Panc1 (cell line): ENCODE results near the gene TSPOAP1. TPM values are rescaled to one million over a fixed set of nuclear protein-coding genes. Genes with fewer than 3 reads are reported as not detected.

Source experiments
- ATAC-seq: fragments of 200-7000 bp; cut with Tn5 transposase; 2 replicates; pipeline ENCODE4 v1.9.1; 2020; ENCODE audit warnings: mild to moderate bottlenecking, moderate library complexity
- BruUV-seq: library from RNA; stranded (reverse); fragments of 400-500 nt; replicated peaks from 2 replicates; lab custom pipeline; 2021; lab: Mats Ljungman, UMichigan
- CTCF ChIA-PET: fragments of 300-600 bp; sonication (Branson Sonifier 250); formaldehyde crosslinking; loops from one replicate; lab custom pipeline; 2022; ENCODE audit warnings: antibody characterized with exemption; lab: Charles Lee
- POLR2A ChIA-PET: fragments of 300-600 bp; sonication (Branson Sonifier 250); formaldehyde crosslinking; loops from one replicate; lab custom pipeline; 2022; ENCODE audit warnings: antibody characterized with exemption; lab: Charles Lee
- DNase-seq: peaks from one replicate; pipeline ENCODE4 v3.0.0-alpha.2; 2010; ENCODE audit warnings: low read depth, low spot score
- H3K27ac ChIP-seq: 2 replicates; pipeline ENCODE4 v1.5.1; 2011; ENCODE audit warnings: mild to moderate bottlenecking, low read length, inconsistent platforms
- H3K27me3 ChIP-seq: fragments of 200-500 bp; sonication (Bioruptor generic); 2 replicates; pipeline ENCODE4 v1.6.0; 2014; ENCODE audit warnings: low read length, inconsistent platforms; ENCODE audit not compliant: control insufficient read depth, insufficient read depth
- H3K36me3 ChIP-seq: fragments of 200-500 bp; sonication (Bioruptor generic); 2 replicates; pipeline ENCODE4 v1.5.1; 2014; ENCODE audit warnings: inconsistent platforms, mild to moderate bottlenecking, low read length, moderate library complexity; ENCODE audit not compliant: control insufficient read depth, insufficient read depth
- H3K4me1 ChIP-seq: 2 replicates; pipeline ENCODE4 v1.5.1; 2011; ENCODE audit warnings: inconsistent platforms, mild to moderate bottlenecking, low read length, moderate library complexity; ENCODE audit not compliant: control insufficient read depth, insufficient read depth
- H3K4me3 ChIP-seq, 2 experiments: 2 replicates each; pipeline ENCODE4 v1.5.1; 2011 to 2012; ENCODE audit warnings: low read depth in 2 of 2, low read length in 2 of 2, mild to moderate bottlenecking in 2 of 2, inconsistent platforms in 1 of 2, moderate library complexity in 1 of 2
- H3K9me3 ChIP-seq: fragments of 200-500 bp; sonication (Bioruptor generic); 2 replicates; pipeline ENCODE4 v1.5.1; 2014; ENCODE audit warnings: low read depth, mild to moderate bottlenecking, inconsistent platforms, low read length, moderate library complexity; ENCODE audit not compliant: control insufficient read depth, insufficient read depth
- POLR2AphosphoS5 ChIP-seq: IDR thresholded peaks from 2 replicates; pipeline ENCODE4 v1.6.1; 2012; ENCODE audit warnings: mild to moderate bottlenecking, low read depth, low read length, moderate library complexity
- SIN3A ChIP-seq: IDR thresholded peaks from 2 replicates; pipeline ENCODE4 v1.6.1; 2012; ENCODE audit warnings: low read depth, mild to moderate bottlenecking, low read length, moderate library complexity, borderline replicate concordance; ENCODE audit not compliant: insufficient read depth
- TCF7L2 ChIP-seq: IDR thresholded peaks from 2 replicates; pipeline ENCODE4 v1.6.1; 2011; ENCODE audit warnings: mild to moderate bottlenecking, low read depth, low read length, inconsistent platforms
- in situ Hi-C: cut with HindIII; loops from 2 replicates; pipeline ENCODE4 v1.10.0; 2016; ENCODE audit warnings: low sequenced_read_pairs, low pct_unique_long_range_greater_than_20kb
- intact Hi-C: fragments of 100-400 bp; cut with micrococcal nuclease; formaldehyde crosslinking; loops from one replicate; pipeline ENCODE4 v1.10.0; 2022; ENCODE audit not compliant: unreplicated experiment
- total RNA-seq: library from RNA; stranded (reverse); gene quantifications from one replicate; pipeline ENCODE4 v1.2.1, GENCODE V29; 2021; ENCODE audit not compliant: unreplicated experiment
- TF ChIP-seq, protein P1 (sequence below): fragments of 450-650 bp; IDR thresholded peaks from 2 replicates; pipeline ENCODE4 v1.5.1; 2017; ENCODE audit warnings: mild to moderate bottlenecking
- TF ChIP-seq, protein P2 (sequence below), 2 experiments: IDR thresholded peaks; 2 replicates each; pipeline ENCODE4 v1.6.1; 2011 to 2012; ENCODE audit warnings: low read depth in 2 of 2, control low read depth in 1 of 2, low read length in 1 of 2, mild to moderate bottlenecking in 1 of 2, moderate library complexity in 1 of 2; ENCODE audit not compliant: insufficient read depth in 1 of 2

TSPOAP1 gene
- total RNA-seq, 1 experiment from 2014 or later: 0.05 TPM

DNA sequence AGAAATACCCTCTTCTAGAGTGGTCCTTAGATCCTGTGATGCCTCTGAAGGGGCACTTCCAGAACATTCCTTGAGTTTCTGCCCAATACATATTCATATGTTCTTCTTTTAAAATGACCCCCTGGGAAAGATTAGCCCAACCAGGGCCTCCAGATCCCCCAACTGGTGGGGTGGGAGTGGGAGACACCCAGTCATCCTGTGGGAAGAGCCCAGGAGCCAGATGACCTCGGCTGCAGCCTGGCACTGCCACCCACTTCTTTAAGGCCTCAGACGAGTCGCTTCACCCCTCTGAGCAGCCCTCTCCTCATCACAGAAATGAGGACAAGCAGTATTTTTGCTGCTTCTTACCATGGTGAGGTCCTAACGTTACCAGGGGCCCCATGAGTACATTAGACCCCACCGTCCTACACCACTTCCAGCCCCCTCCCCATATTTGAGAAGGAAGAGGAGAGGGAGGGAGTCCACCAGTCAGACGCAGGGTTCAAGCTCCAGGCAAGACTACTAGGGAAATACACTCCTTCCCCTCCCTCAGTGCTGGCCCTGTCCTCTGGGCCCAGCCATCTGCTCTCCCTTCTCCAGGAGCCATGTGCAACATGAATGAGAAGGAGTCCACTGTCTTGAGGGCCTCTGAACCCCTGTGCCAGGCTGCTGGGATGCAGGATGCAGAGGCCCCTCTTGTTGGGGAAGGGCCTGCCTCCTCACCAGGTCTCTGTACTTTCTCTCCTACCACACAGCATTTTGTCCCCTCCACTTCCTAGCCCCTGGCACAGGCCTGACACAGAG, 59.6 kb downstream of the TSPOAP1 start:
- no peaks in the 10 kb centered on the region for H3K36me3 ChIP-seq
- no peaks in the 10 kb centered on the region; the same call in none of the 2 replicates for H3K27me3 ChIP-seq
- DNase-seq (no peak), ATAC-seq (no peak)
- CTCF ChIA-PET: no interaction called here
- no peak overlapping the region for H3K27ac ChIP-seq
- POLR2A ChIA-PET: no interaction called here
- TF ChIP-seq, protein P1, sequence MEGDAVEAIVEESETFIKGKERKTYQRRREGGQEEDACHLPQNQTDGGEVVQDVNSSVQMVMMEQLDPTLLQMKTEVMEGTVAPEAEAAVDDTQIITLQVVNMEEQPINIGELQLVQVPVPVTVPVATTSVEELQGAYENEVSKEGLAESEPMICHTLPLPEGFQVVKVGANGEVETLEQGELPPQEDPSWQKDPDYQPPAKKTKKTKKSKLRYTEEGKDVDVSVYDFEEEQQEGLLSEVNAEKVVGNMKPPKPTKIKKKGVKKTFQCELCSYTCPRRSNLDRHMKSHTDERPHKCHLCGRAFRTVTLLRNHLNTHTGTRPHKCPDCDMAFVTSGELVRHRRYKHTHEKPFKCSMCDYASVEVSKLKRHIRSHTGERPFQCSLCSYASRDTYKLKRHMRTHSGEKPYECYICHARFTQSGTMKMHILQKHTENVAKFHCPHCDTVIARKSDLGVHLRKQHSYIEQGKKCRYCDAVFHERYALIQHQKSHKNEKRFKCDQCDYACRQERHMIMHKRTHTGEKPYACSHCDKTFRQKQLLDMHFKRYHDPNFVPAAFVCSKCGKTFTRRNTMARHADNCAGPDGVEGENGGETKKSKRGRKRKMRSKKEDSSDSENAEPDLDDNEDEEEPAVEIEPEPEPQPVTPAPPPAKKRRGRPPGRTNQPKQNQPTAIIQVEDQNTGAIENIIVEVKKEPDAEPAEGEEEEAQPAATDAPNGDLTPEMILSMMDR: no peak
- TF ChIP-seq TCF7L2: no peak
- in situ Hi-C loops: no loop called here
- no peak overlapping the region for H3K4me3 ChIP-seq
- no TSS peak for BruUV-seq
- intact Hi-C loops: no loop called here
- H3K4me1 ChIP-seq: no peaks in the 10 kb centered on the region
- no peaks in the 10 kb centered on the region for H3K9me3 ChIP-seq

GRCh38 chr17:58268326-58268725, 60.3 kb downstream of the TSPOAP1 start:
- intact Hi-C loops: no loop called here
- CTCF ChIA-PET: no interaction called here
- Histone ChIP-seq H3K27me3 (peaks cover 5% of the 10 kb centered on the region), H3K4me3 (no peak overlapping the region), H3K4me1 (no peaks in the 10 kb centered on the region), H3K9me3 (no peaks in the 10 kb centered on the region), H3K27ac (no peak overlapping the region), H3K36me3 (no peaks in the 10 kb centered on the region)
- ATAC-seq (no peak), DNase-seq (no peak)
- no TSS peak for BruUV-seq
- POLR2A ChIA-PET: no interaction called here
- TF ChIP-seq SIN3A (no peak), POLR2AphosphoS5 (no peak), TCF7L2 (no peak)
- TF ChIP-seq, protein P1: no peak
- TF ChIP-seq, protein P2, sequence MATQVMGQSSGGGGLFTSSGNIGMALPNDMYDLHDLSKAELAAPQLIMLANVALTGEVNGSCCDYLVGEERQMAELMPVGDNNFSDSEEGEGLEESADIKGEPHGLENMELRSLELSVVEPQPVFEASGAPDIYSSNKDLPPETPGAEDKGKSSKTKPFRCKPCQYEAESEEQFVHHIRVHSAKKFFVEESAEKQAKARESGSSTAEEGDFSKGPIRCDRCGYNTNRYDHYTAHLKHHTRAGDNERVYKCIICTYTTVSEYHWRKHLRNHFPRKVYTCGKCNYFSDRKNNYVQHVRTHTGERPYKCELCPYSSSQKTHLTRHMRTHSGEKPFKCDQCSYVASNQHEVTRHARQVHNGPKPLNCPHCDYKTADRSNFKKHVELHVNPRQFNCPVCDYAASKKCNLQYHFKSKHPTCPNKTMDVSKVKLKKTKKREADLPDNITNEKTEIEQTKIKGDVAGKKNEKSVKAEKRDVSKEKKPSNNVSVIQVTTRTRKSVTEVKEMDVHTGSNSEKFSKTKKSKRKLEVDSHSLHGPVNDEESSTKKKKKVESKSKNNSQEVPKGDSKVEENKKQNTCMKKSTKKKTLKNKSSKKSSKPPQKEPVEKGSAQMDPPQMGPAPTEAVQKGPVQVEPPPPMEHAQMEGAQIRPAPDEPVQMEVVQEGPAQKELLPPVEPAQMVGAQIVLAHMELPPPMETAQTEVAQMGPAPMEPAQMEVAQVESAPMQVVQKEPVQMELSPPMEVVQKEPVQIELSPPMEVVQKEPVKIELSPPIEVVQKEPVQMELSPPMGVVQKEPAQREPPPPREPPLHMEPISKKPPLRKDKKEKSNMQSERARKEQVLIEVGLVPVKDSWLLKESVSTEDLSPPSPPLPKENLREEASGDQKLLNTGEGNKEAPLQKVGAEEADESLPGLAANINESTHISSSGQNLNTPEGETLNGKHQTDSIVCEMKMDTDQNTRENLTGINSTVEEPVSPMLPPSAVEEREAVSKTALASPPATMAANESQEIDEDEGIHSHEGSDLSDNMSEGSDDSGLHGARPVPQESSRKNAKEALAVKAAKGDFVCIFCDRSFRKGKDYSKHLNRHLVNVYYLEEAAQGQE (IDR thresholded peaks at IDR 0.05; ENCODE audit: insufficient read depth in 1 of 2, low read depth in 2 of 2, low read length in 1 of 2): no peak
- in situ Hi-C loops: no loop called here
